GM12891 (cell line): ENCODE results near the gene CD300C.

ENCODE experiments used
- POLR2A ChIP-seq: IDR thresholded peaks from 2 replicates; pipeline ENCODE4 v1.6.1; 2011; ENCODE audit warnings: low read depth, low read length, control low read depth
- POLR2AphosphoS5 ChIP-seq: IDR thresholded peaks from 2 replicates; pipeline ENCODE4 v1.6.1; 2011; ENCODE audit warnings: low read depth, low read length, control low read depth
- POU2F2 ChIP-seq: IDR thresholded peaks from 2 replicates; pipeline ENCODE4 v1.6.1; 2011; ENCODE audit warnings: low read depth, mild to moderate bottlenecking, control low read depth, low read length, moderate library complexity
- SPI1 ChIP-seq: IDR thresholded peaks from 2 replicates; pipeline ENCODE4 v1.6.1; 2011; ENCODE audit warnings: low read depth, low read length, control low read depth
- TAF1 ChIP-seq: IDR thresholded peaks from 2 replicates; pipeline ENCODE4 v1.6.1; 2011; ENCODE audit warnings: low read depth, low read length, control low read depth

DNA sequence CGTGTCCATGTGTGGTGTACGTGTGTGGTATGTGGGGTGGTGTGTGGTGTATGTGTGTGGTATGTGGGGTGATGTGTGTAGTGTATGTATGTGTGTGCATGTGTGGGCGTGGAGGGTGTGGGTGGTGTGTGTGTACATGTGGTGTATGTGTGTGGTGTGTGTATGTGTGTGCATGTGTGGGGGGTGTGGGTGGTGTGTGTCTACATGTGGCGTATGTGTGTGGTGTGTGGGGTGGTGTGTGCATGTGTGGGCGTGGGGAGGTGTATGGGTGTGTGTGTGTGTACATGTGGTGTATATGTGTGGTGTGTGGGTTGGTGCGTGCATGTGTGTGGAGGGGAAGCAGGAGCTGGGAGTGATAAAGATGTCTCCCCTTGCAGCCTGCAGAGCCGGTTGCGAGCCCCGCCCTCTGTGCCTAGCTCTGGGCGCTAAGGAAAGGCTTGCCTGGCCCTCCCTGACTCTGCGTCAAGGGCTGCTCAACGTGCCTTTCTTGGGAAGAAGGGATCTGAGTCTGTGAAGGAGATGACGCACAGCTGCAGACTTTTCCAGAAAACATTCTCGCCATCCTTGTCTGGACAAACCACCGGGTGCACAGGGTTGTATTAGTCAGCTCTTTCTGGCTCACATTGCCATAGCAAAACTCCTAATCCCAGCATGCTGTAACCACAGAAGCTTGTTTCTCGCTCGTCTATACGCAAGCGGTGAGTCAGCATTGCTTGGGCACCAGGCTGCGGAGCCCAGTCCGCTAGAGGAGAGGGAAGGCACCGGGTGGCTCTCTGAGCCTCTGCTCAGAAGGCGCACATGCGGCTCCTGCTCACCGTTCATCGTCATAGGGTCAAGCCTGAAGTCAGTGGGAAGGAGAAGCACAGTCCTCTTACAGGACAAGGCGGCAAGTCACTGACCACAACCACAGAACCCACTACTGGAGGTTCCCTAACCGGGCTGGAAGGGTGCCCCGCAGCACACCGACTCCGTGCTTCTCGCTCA, 23.4 kb upstream of the CD300C start:
- TF ChIP-seq POLR2AphosphoS5 = no peak
- TF ChIP-seq TAF1 = no peak
- no peak for TF ChIP-seq POLR2A
- no peak for TF ChIP-seq SPI1
- no peak for TF ChIP-seq POU2F2
